Stimulated activated CD8-positive, alpha-beta memory T cell treated with anti-CD3 and anti-CD28 coated beads, Interleukin-15, amount 100 ng/mL, for 48 hours (primary cell): ENCODE measurements around the gene CREBZF.
"Not testable (repeated sequence)": the region's sequence is repeated elsewhere in the genome, so short reads cannot be mapped to it uniquely, and the experiment has no call there.

ENCODE experiments used
- DNase-seq, 2 donors: peaks; one replicate each; pipeline ENCODE4 v3.0.0-alpha.2; 2020; ENCODE audit warnings: low read depth in 2 of 2

CREBZF gene

GRCh38 chr11:85626496-85626895, 38.4 kb downstream of the CREBZF start:
- DNase-seq, result no peak

- DNase-seq, result no peak
These were observed 44.7 kb downstream of the CREBZF start for GRCh38 chr11:85620256-85620655.

DNA sequence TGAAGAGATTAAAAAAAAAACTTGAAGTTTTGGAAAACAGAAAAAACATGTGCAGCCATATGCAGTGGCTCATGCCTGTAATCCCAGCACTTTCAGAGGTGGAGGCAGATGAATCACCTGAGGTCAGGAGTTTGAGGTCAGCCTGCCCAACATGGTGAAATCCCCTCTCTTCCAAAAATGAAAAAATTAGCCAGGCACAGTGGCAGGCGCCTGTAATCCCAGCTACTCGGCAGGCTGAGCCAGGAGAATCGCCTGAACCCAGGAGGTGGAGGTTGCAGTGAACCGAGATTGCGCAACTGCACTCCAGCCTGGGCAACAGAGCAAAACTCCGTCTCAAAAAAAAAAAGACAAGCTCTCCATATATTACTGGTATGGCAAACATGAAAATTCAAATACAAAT, 45.4 kb downstream of the CREBZF start:
- DNase-seq, result no peak

- not testable (repeated sequence) for DNase-seq
These were observed 53.3 kb downstream of the CREBZF start for GRCh38 chr11:85611643-85612042.
